Suprapubic skin (tissue), 4 donors: ENCODE data around the gene ERC2. TPM values are rescaled to one million over a fixed set of nuclear protein-coding genes. Genes with fewer than 3 reads are reported as not detected.

Experiments used
- DNase-seq, 2 donors: peaks; one replicate each; pipeline ENCODE4 v3.0.0-alpha.2; 2019; ENCODE audit warnings: low spot score in 2 of 2
- H3K27ac ChIP-seq: fragments of 200-600 bp; sonication (generic); one replicate; pipeline ENCODE4 v1.5.1; 2019
- H3K27me3 ChIP-seq: fragments of 200-600 bp; sonication (generic); one replicate; pipeline ENCODE4 v1.5.1; 2019
- H3K36me3 ChIP-seq: fragments of 200-600 bp; sonication (generic); one replicate; pipeline ENCODE4 v1.5.1; 2019
- H3K4me1 ChIP-seq: fragments of 200-600 bp; sonication (generic); one replicate; pipeline ENCODE4 v1.5.1; 2019
- H3K4me3 ChIP-seq: fragments of 200-600 bp; sonication (generic); one replicate; pipeline ENCODE4 v1.5.1; 2019; ENCODE audit warnings: mild to moderate bottlenecking
- H3K9me3 ChIP-seq: fragments of 200-600 bp; sonication (generic); one replicate; pipeline ENCODE4 v1.5.1; 2019
- CTCF ChIP-seq, 2 donors: fragments of 200-600 bp in 1 of 2; fragments of 450-650 bp in 1 of 2; sonication (generic) in 1 of 2; IDR thresholded peaks; one replicate each; pipeline ENCODE4 v1.5.1; 2016 to 2019; ENCODE audit warnings: antibody characterized with exemption in 2 of 2, mild to moderate bottlenecking in 1 of 2, moderate library complexity in 1 of 2
- EP300 ChIP-seq: sonication (generic); formaldehyde crosslinking; IDR thresholded peaks from one replicate; pipeline ENCODE4 v1.6.1; 2017; ENCODE audit warnings: antibody characterized with exemption
- POLR2A ChIP-seq, 2 donors: fragments of 450-650 bp; IDR thresholded peaks; one replicate each; pipeline ENCODE4 v1.6.1; 2017; ENCODE audit warnings: antibody characterized with exemption in 2 of 2, mild to moderate bottlenecking in 2 of 2, moderate library complexity in 2 of 2
- POLR2AphosphoS5 ChIP-seq, 3 donors: sonication (generic); formaldehyde crosslinking; IDR thresholded peaks; one replicate each; pipeline ENCODE4 v1.6.1; 2017; ENCODE audit warnings: antibody characterized with exemption in 3 of 3
- WGBS: methylation state at CpG from one replicate; pipeline ENCODE4 v1.1.5; 2018; 5-methylcytosine and 5-hydroxymethylcytosine counted together
- total RNA-seq, 4 donors: library from RNA; depleted of rRNA; stranded (reverse); fragments of >200 nt; gene quantifications; one replicate each; pipeline ENCODE4 v1.1.0, GENCODE V29; 2016

ERC2 gene
- total RNA-seq, 4 donors from 2014 or later, result 0.21 TPM; not detected in 3

GRCh38 chr3:55669133-55669532, 799.1 kb downstream of the ERC2 start:
- Histone ChIP-seq H3K9me3 (no peaks in the 10 kb centered on the region), H3K36me3 (no peaks in the 10 kb centered on the region), H3K27ac (no peak overlapping the region), H3K27me3 (peaks cover 3% of the 10 kb centered on the region), H3K4me3 (no peak overlapping the region), H3K4me1 (no peaks in the 10 kb centered on the region)
- 45% methylated on average over 2 of the region's 2 CpGs for WGBS
- no peak for TF ChIP-seq CTCF (IDR thresholded peaks at IDR 0.05)
- DNase-seq, result no peak

- H3K27ac ChIP-seq, result no peak overlapping the region
Measured at GRCh38 chr3:55668359-55668758, 799.9 kb downstream of the ERC2 start.

DNA sequence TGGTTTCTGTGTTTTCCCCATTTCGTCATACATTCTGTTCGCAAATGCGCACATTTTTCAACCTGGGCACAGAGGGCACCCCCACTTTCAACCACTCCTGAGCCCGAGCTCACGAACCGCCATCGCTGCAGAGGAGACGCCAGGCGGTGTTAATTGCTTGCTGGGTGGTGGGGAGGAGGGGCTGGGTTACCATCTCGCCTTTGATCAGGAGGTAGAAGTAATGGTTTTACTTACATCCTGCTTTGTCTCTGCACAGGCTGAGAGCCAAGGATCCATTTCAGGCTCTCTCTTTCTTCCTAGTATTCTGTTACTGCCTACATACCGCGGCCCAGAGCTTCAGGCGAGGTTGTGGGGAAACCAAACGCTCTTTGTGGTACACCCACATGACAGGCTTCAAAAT, 803.9 kb downstream of the ERC2 start:
- Histone ChIP-seq H3K9me3 (no peaks in the 10 kb centered on the region), H3K4me3 (no peak overlapping the region), H3K27me3 (no peaks in the 10 kb centered on the region), H3K36me3 (no peaks in the 10 kb centered on the region), H3K4me1 (no peaks in the 10 kb centered on the region), H3K27ac (no peak overlapping the region)
- no peak for DNase-seq
- 88% methylated on average over 14 of the region's 14 CpGs for WGBS
- no peak for TF ChIP-seq POLR2AphosphoS5 (IDR thresholded peaks at IDR 0.05)
- TF ChIP-seq POLR2A (IDR thresholded peaks at IDR 0.05), result no peak
- TF ChIP-seq CTCF (IDR thresholded peaks at IDR 0.05), result no peak
- TF ChIP-seq EP300, result no peak

More at GRCh38 chr3:55668359-55668758, 799.9 kb downstream of the ERC2 start:
- WGBS, result 85% methylated on average over 4 of the region's 4 CpGs
- H3K4me3 ChIP-seq, result no peak overlapping the region
- DNase-seq, result no peak
- H3K27me3 ChIP-seq, result peaks cover 3% of the 10 kb centered on the region
- no peaks in the 10 kb centered on the region for H3K9me3 ChIP-seq
- H3K4me1 ChIP-seq, result no peaks in the 10 kb centered on the region
- no peaks in the 10 kb centered on the region for H3K36me3 ChIP-seq
- TF ChIP-seq EP300 (no peak), POLR2AphosphoS5 (IDR thresholded peaks at IDR 0.05) (no peak), CTCF (IDR thresholded peaks at IDR 0.05) (no peak), POLR2A (IDR thresholded peaks at IDR 0.05) (no peak)

DNA sequence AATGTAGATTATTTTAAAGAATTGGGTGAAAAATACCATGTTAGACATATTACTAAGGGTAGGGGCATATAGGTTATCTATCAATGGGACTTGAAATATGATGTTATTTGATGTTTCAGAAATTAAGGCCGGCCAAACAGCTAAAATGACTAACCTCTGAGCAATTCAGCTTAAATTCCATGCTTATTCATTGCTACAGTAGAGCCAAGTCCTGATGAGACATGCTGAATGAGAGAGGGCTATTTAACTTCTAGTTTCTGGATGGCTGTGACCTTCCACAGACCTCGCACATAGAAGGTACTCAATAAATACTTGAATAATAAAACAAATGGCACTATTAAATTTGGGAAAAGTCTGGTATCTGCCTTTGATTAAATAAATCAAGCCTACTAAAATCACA, 805.6 kb downstream of the ERC2 start:
- TF ChIP-seq EP300 (no peak), CTCF (IDR thresholded peaks at IDR 0.05) (no peak), POLR2A (IDR thresholded peaks at IDR 0.05) (no peak), POLR2AphosphoS5 (IDR thresholded peaks at IDR 0.05) (no peak)
- no peak for DNase-seq
- no peaks in the 10 kb centered on the region for H3K36me3 ChIP-seq
- H3K4me1 ChIP-seq, result peaks cover 8% of the 10 kb centered on the region
- no peaks in the 10 kb centered on the region for H3K27me3 ChIP-seq
- H3K9me3 ChIP-seq, result no peaks in the 10 kb centered on the region
- H3K27ac ChIP-seq, result no peak overlapping the region
- 62% methylated on average over 2 of the region's 2 CpGs for WGBS
- no peak overlapping the region for H3K4me3 ChIP-seq

DNA sequence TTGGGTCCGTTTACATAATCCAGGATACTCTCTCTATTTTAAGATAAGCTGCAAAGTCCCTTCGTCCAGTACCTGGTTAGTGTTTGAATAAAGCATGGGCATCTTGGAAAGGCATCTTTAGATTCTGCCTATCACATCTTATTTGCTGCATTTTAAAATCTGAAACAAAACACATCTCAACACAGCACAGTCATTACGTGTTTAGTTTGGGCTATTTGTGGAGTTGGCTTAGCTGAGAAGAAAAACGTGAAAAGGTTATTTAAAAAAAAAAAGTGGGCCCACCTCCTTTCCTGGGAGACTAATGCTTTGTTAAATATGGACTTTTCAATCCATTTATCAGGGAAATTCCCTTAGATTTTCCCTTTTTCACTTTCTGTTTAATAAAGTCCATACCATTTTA, 806.7 kb downstream of the ERC2 start:
- no peaks in the 10 kb centered on the region for H3K9me3 ChIP-seq
- H3K4me1 ChIP-seq, result peaks cover 8% of the 10 kb centered on the region
- TF ChIP-seq POLR2A (IDR thresholded peaks at IDR 0.05) (no peak), EP300 (no peak), CTCF (IDR thresholded peaks at IDR 0.05) (no peak)
- H3K4me3 ChIP-seq, result no peak overlapping the region
- no peak for DNase-seq
- no peaks in the 10 kb centered on the region for H3K27me3 ChIP-seq
- H3K36me3 ChIP-seq, result no peaks in the 10 kb centered on the region
- 67% methylated on average over 4 of the region's 4 CpGs for WGBS
- H3K27ac ChIP-seq, result no peak overlapping the region
